K562 (cell line): ENCODE data around the gene XKR7. TPM values are rescaled to one million over a fixed set of nuclear protein-coding genes. Genes with fewer than 3 reads are reported as not detected.

Experiments used
- BHLHE40 ChIP-seq: IDR thresholded peaks from 2 replicates; pipeline ENCODE4 v1.6.1; 2011; ENCODE audit warnings: low read length, improper control_type of control experiment
- C11orf30 ChIP-seq: fragments of 450-650 bp; IDR thresholded peaks from 2 replicates; pipeline ENCODE4 v1.6.1; 2016; ENCODE audit warnings: low read depth, mild to moderate bottlenecking
- CBX1 ChIP-seq: sonication (generic); IDR thresholded peaks from 2 replicates; pipeline ENCODE4 v1.6.1; 2016; ENCODE audit warnings: antibody characterized with exemption, low read depth, mild to moderate bottlenecking
- ERF ChIP-seq: fragments of 450-650 bp; formaldehyde crosslinking; IDR thresholded peaks from 2 replicates; pipeline ENCODE4 v1.4.0; 2020; ENCODE audit warnings: mild to moderate bottlenecking, mixed read lengths
- GATA2 ChIP-seq: sonication (generic); formaldehyde crosslinking; IDR thresholded peaks from 2 replicates; pipeline ENCODE4 v1.4.0; 2020; ENCODE audit warnings: mild to moderate bottlenecking, missing genetic modification reagents
- HNRNPLL ChIP-seq: fragments of 200-400 bp; formaldehyde crosslinking; IDR thresholded peaks from 2 replicates; pipeline ENCODE4 v1.6.1; 2017; ENCODE audit warnings: low read length, low read depth, mild to moderate bottlenecking; ENCODE audit not compliant: poor library complexity, severe bottlenecking
- MAZ ChIP-seq, 2 experiments: fragments of 450-650 bp in 1 of 2; sonication (generic) in 1 of 2; formaldehyde crosslinking; IDR thresholded peaks in 1 of 2; conservative IDR thresholded peaks in 1 of 2; 2 replicates each; pipeline versions ENCODE4 v1.4.0 to v1.5.0; 2020; ENCODE audit warnings: mild to moderate bottlenecking in 1 of 2, missing genetic modification reagents in 1 of 2
- MCM5 ChIP-seq: fragments of 450-650 bp; IDR thresholded peaks from 2 replicates; pipeline ENCODE4 v1.6.1; 2016; ENCODE audit warnings: low read depth
- OTX1 ChIP-seq: fragments of 450-650 bp; formaldehyde crosslinking; IDR thresholded peaks from 2 replicates; pipeline ENCODE4 v1.4.0; 2022; ENCODE audit warnings: mild to moderate bottlenecking
- PRPF4 ChIP-seq: fragments of 200-400 bp; formaldehyde crosslinking; IDR thresholded peaks from one replicate; pipeline ENCODE4 v1.6.1; 2017; ENCODE audit warnings: low read length, low read depth, mild to moderate bottlenecking; ENCODE audit not compliant: insufficient read depth, poor library complexity, severe bottlenecking
- PURB ChIP-seq: sonication (generic); formaldehyde crosslinking; IDR thresholded peaks from 2 replicates; pipeline ENCODE4 v1.9.0; 2021; ENCODE audit warnings: low read depth, mild to moderate bottlenecking, missing genetic modification reagents
- SNIP1 ChIP-seq: fragments of 450-650 bp; IDR thresholded peaks from 2 replicates; pipeline ENCODE4 v1.7.1; 2017; ENCODE audit warnings: low read depth, mild to moderate bottlenecking
- ZFP1 ChIP-seq: fragments of 450-650 bp; formaldehyde crosslinking; IDR thresholded peaks from 2 replicates; pipeline ENCODE4 v1.4.0; 2020; ENCODE audit warnings: mild to moderate bottlenecking, mixed read lengths
- ZNF146 ChIP-seq: IDR thresholded peaks from one replicate; pipeline ENCODE4 v1.6.1; 2018; ENCODE audit warnings: missing compliant biosample characterization; ENCODE audit not compliant: unreplicated experiment
- polyA plus RNA-seq, 8 experiments: library from polyadenylated mRNA; depleted of rRNA in 4 of 8; stranded (reverse) in 5 of 8; unstranded in 3 of 8; fragments of >200 nt; fragmentation: Nextera tagmentation in 2 of 8; fragmentation: Illumina TruSeq in 1 of 8; extraction: Ambion mirVana in 2 of 8; extraction: Trizol in 1 of 8; gene quantifications; 2 replicates each; pipeline versions ENCODE4 v1.2.1 to v1.2.3, GENCODE V29; 2011 to 2014; ENCODE audit warnings: inconsistent platforms in 1 of 8, missing spikeins in 1 of 8
- total RNA-seq, 7 experiments: library from RNA; depleted of rRNA in 6 of 7; stranded (reverse); fragments of >200 nt in 6 of 7; fragmentation: Illumina TruSeq in 2 of 7; extraction: Trizol in 2 of 7; gene quantifications; 2 replicates each; pipeline versions ENCODE4 v1.2.1 to v1.2.3, GENCODE V29; 2011 to 2021; ENCODE audit warnings: low replicate concordance in 1 of 7
- TF ChIP-seq, protein P1 (sequence below): fragments of 250-450 bp; sonication (Bioruptor Pico); IDR thresholded peaks from 2 replicates; pipeline ENCODE4 v1.8.0; 2021; ENCODE audit warnings: borderline replicate concordance, mild to moderate bottlenecking, moderate library complexity; ENCODE audit not compliant: poor library complexity, severe bottlenecking
- TF ChIP-seq, protein P2 (sequence below): fragments of 250-450 bp; sonication (Bioruptor Pico); IDR thresholded peaks from 2 replicates; pipeline ENCODE4 v1.4.0; 2020; ENCODE audit warnings: borderline replicate concordance
- TF ChIP-seq, protein P3 (sequence below): fragments of 450-650 bp; IDR thresholded peaks from 2 replicates; pipeline ENCODE4 v1.6.1; 2016; ENCODE audit warnings: mild to moderate bottlenecking
- TF ChIP-seq, protein P4 (sequence below), 2 experiments: IDR thresholded peaks in 1 of 2; conservative IDR thresholded peaks in 1 of 2; 2 replicates each; pipeline ENCODE4 v1.6.1; 2016; ENCODE audit warnings: low read depth in 2 of 2, mild to moderate bottlenecking in 1 of 2, missing compliant biosample characterization in 1 of 2, missing genetic modification characterization in 1 of 2, moderate library complexity in 1 of 2
- TF ChIP-seq, protein P5 (sequence below): fragments of 250-450 bp; sonication (Bioruptor Pico); IDR thresholded peaks from 2 replicates; pipeline ENCODE4 v1.9.0; 2021; ENCODE audit warnings: mild to moderate bottlenecking

The XKR7 gene
- total and polyA plus RNA-seq, 9 of the 15 experiments (the other 6 are each of a cell fraction or from before 2014, with no cell fraction given) = 0.02 TPM; not detected in 8

DNA sequence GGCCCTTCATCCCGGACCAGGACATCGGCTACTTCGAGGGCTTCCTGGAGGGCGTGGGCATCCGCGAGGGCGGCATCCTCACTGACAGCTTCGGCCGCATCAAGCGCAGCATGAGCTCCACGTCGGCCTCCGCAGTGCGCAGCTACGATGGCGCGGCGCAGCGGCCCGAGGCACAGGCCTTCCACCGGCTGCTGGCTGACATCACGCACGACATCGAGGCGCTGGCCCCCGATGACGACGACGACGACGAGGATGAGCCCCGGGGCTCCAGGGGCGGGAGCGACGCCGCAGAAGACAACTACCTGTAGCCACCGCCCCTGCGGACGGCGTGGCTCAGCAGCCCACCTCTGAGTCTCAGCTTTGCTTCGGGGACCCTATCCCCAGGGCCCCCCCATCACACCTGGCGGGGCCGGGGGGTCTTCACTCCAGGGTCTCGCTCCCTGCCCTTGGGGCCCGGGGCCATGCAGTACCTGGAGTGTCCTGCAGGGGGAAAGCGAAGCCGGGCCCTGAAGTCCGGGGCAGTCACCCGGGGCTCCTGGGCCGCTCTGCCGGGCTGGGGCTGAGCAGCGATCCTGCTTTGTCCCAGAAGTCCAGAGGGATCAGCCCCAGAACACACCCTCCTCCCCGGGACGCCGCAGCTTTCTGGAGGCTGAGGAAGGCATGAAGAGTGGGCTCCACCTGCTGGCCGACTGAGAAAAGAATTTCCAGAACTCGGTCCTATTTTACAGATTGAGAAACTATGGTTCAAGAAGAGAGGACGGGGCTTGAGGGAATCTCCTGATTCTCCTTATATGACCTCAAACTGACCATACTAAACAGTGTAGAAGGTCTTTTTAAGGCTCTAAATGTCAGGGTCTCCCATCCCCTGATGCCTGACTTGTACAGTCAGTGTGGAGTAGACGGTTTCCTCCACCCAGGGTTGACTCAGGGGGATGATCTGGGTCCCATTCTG lies 63.3 kb downstream of the XKR7 start (continued):
- TF ChIP-seq, protein P1, sequence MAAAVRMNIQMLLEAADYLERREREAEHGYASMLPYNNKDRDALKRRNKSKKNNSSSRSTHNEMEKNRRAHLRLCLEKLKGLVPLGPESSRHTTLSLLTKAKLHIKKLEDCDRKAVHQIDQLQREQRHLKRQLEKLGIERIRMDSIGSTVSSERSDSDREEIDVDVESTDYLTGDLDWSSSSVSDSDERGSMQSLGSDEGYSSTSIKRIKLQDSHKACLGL (CRISPR knock-in tag) = no peak
- TF ChIP-seq, protein P2, sequence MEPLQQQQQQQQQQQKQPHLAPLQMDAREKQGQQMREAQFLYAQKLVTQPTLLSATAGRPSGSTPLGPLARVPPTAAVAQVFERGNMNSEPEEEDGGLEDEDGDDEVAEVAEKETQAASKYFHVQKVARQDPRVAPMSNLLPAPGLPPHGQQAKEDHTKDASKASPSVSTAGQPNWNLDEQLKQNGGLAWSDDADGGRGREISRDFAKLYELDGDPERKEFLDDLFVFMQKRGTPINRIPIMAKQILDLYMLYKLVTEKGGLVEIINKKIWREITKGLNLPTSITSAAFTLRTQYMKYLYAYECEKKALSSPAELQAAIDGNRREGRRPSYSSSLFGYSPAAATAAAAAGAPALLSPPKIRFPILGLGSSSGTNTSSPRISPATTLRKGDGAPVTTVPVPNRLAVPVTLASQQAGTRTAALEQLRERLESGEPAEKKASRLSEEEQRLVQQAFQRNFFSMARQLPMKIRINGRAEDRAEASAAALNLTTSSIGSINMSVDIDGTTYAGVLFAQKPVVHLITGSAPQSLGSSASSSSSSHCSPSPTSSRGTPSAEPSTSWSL (CRISPR knock-in tag) = no peak
- TF ChIP-seq BHLHE40 (no peak), OTX1 (CRISPR knock-in tag) (no peak), ZFP1 (CRISPR knock-in tag) (no peak), PURB (CRISPR knock-in tag) (no peak), GATA2 (CRISPR knock-in tag) (no peak), ERF (CRISPR knock-in tag) (no peak), MCM5 (no peak), C11orf30 (no peak), ZNF146 (CRISPR knock-in tag) (no peak), MAZ (CRISPR knock-in tag; conservative IDR thresholded peaks at IDR 0.05 in 1 of 2, IDR thresholded peaks at IDR 0.05 in 1 of 2) (peak in 1 of 2 experiments; percentile 55; a peak in 2 of 4 replicates), PRPF4 (no peak), HNRNPLL (no peak), CBX1 (no peak), SNIP1 (no peak)
- TF ChIP-seq, protein P3, sequence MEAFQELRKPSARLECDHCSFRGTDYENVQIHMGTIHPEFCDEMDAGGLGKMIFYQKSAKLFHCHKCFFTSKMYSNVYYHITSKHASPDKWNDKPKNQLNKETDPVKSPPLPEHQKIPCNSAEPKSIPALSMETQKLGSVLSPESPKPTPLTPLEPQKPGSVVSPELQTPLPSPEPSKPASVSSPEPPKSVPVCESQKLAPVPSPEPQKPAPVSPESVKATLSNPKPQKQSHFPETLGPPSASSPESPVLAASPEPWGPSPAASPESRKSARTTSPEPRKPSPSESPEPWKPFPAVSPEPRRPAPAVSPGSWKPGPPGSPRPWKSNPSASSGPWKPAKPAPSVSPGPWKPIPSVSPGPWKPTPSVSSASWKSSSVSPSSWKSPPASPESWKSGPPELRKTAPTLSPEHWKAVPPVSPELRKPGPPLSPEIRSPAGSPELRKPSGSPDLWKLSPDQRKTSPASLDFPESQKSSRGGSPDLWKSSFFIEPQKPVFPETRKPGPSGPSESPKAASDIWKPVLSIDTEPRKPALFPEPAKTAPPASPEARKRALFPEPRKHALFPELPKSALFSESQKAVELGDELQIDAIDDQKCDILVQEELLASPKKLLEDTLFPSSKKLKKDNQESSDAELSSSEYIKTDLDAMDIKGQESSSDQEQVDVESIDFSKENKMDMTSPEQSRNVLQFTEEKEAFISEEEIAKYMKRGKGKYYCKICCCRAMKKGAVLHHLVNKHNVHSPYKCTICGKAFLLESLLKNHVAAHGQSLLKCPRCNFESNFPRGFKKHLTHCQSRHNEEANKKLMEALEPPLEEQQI = no peak
- TF ChIP-seq, protein P4, sequence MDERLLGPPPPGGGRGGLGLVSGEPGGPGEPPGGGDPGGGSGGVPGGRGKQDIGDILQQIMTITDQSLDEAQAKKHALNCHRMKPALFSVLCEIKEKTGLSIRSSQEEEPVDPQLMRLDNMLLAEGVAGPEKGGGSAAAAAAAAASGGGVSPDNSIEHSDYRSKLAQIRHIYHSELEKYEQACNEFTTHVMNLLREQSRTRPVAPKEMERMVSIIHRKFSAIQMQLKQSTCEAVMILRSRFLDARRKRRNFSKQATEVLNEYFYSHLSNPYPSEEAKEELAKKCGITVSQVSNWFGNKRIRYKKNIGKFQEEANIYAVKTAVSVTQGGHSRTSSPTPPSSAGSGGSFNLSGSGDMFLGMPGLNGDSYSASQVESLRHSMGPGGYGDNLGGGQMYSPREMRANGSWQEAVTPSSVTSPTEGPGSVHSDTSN (CRISPR knock-in tag; IDR thresholded peaks at IDR 0.05; ENCODE audit: low read depth) = no peak
- TF ChIP-seq, protein P4 (tag; conservative IDR thresholded peaks at IDR 0.05; ENCODE audit: low read depth) = no peak
- TF ChIP-seq, protein P5, sequence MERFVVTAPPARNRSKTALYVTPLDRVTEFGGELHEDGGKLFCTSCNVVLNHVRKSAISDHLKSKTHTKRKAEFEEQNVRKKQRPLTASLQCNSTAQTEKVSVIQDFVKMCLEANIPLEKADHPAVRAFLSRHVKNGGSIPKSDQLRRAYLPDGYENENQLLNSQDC (CRISPR knock-in tag) = no peak
